Measurements from ENCODE around the gene RARG. TPM values are rescaled to one million over a fixed set of nuclear protein-coding genes. Genes with fewer than 3 reads are reported as not detected.

The RARG gene
- total and polyA plus RNA-seq, 2 donors, result 4.6 to 8.5 TPM

- Histone ChIP-seq H3K9me3 (ENCODE audit: control insufficient read depth in 2 of 2, insufficient read depth in 1 of 2, low read length in 1 of 2) (peaks cover 0 to 6% of the 10 kb centered on the region in 2 donors), H3K4me1 (ENCODE audit: control insufficient read depth in 2 of 2, insufficient read depth in 2 of 2, low read length in 2 of 2) (peaks cover 14 to 86% of the 10 kb centered on the region in 2 donors), H3K27ac (ENCODE audit: low read depth in 1 of 2, low read length in 1 of 2) (peak overlapping the region; percentile 91 to 98), H3K27me3 (ENCODE audit: control insufficient read depth in 2 of 2, insufficient read depth in 1 of 2, low read length in 1 of 2) (peaks cover 13 to 55% of the 10 kb centered on the region in 2 donors), H3K4me3 (ENCODE audit: low read length in 2 of 2) (peak overlapping the region; percentile 60 to 70), H3K36me3 (ENCODE audit: control insufficient read depth in 2 of 2, insufficient read depth in 2 of 2, low read length in 1 of 2) (no peaks in the 10 kb centered on the region)
- 1% methylated on average over 72 of the region's 72 CpGs for WGBS
- DNase-seq (ENCODE audit: low read depth in 6 of 9, low spot score in 9 of 9), result peak in 1 of 9 donors; percentile 54
Observed at GRCh38 chr12:53221203-53222080, 10.6 kb downstream of the RARG start.

GRCh38 chr12:53220694-53221202 is 11.3 kb downstream of the RARG start:
- Histone ChIP-seq H3K36me3 (ENCODE audit: control insufficient read depth in 2 of 2, insufficient read depth in 2 of 2, low read length in 1 of 2) (no peaks in the 10 kb centered on the region), H3K4me1 (ENCODE audit: control insufficient read depth in 2 of 2, insufficient read depth in 2 of 2, low read length in 2 of 2) (peaks cover 14 to 89% of the 10 kb centered on the region in 2 donors), H3K4me3 (ENCODE audit: low read length in 2 of 2) (peak overlapping the region; percentile 60 to 70), H3K27me3 (ENCODE audit: control insufficient read depth in 2 of 2, insufficient read depth in 1 of 2, low read length in 1 of 2) (peaks cover 13 to 56% of the 10 kb centered on the region in 2 donors), H3K9me3 (ENCODE audit: control insufficient read depth in 2 of 2, insufficient read depth in 1 of 2, low read length in 1 of 2) (peaks cover 0 to 6% of the 10 kb centered on the region in 2 donors), H3K27ac (ENCODE audit: low read depth in 1 of 2, low read length in 1 of 2) (peak overlapping the region; percentile 91 to 98)
- peak in 4 of 9 donors; percentile 65 to 81 (median 68) for DNase-seq (ENCODE audit: low read depth in 6 of 9, low spot score in 9 of 9)
- 0% methylated on average over 42 of the region's 42 CpGs for WGBS

GRCh38 chr12:53219956-53220693 is 11.9 kb downstream of the RARG start:
- Histone ChIP-seq H3K27me3 (ENCODE audit: control insufficient read depth in 2 of 2, insufficient read depth in 1 of 2, low read length in 1 of 2) (peaks cover 13 to 56% of the 10 kb centered on the region in 2 donors), H3K27ac (ENCODE audit: low read depth in 1 of 2, low read length in 1 of 2) (peak overlapping the region; percentile 91 to 98), H3K9me3 (ENCODE audit: control insufficient read depth in 2 of 2, insufficient read depth in 1 of 2, low read length in 1 of 2) (peaks cover 0 to 6% of the 10 kb centered on the region in 2 donors), H3K4me3 (ENCODE audit: low read length in 2 of 2) (peak overlapping the region; percentile 60 to 70), H3K4me1 (ENCODE audit: control insufficient read depth in 2 of 2, insufficient read depth in 2 of 2, low read length in 2 of 2) (peaks cover 14 to 83% of the 10 kb centered on the region in 2 donors), H3K36me3 (ENCODE audit: control insufficient read depth in 2 of 2, insufficient read depth in 2 of 2, low read length in 1 of 2) (no peaks in the 10 kb centered on the region)
- peak in 7 of 9 donors; percentile 63 to 89 (median 73) for DNase-seq (ENCODE audit: low read depth in 6 of 9, low spot score in 9 of 9)
- under 1% methylated on average over 51 of the region's 53 CpGs for WGBS

GRCh38 chr12:53219292-53219955 is 12.6 kb downstream of the RARG start:
- H3K27ac ChIP-seq (ENCODE audit: low read depth in 1 of 2, low read length in 1 of 2), result peak overlapping the region; percentile 72 to 76
- peaks cover 13 to 76% of the 10 kb centered on the region in 2 donors for H3K4me1 ChIP-seq (ENCODE audit: control insufficient read depth in 2 of 2, insufficient read depth in 2 of 2, low read length in 2 of 2)
- H3K36me3 ChIP-seq (ENCODE audit: control insufficient read depth in 2 of 2, insufficient read depth in 2 of 2, low read length in 1 of 2), result peaks cover 1 to 3% of the 10 kb centered on the region in 2 donors
- peaks cover 0 to 6% of the 10 kb centered on the region in 2 donors for H3K9me3 ChIP-seq (ENCODE audit: control insufficient read depth in 2 of 2, insufficient read depth in 1 of 2, low read length in 1 of 2)
- H3K27me3 ChIP-seq (ENCODE audit: control insufficient read depth in 2 of 2, insufficient read depth in 1 of 2, low read length in 1 of 2), result peaks cover 13 to 56% of the 10 kb centered on the region in 2 donors
- DNase-seq (ENCODE audit: low read depth in 6 of 9, low spot score in 9 of 9), result peak in 1 of 9 donors; percentile 58
- 27% methylated on average over 27 of the region's 27 CpGs for WGBS
- H3K4me3 ChIP-seq (ENCODE audit: low read length in 2 of 2), result peak overlapping the region; percentile 60 to 70

- Histone ChIP-seq H3K4me1 (ENCODE audit: control insufficient read depth in 2 of 2, insufficient read depth in 2 of 2, low read length in 2 of 2) (peaks cover 6 to 70% of the 10 kb centered on the region in 2 donors), H3K27ac (ENCODE audit: low read depth in 1 of 2, low read length in 1 of 2) (peak overlapping the region; percentile 46 to 64), H3K9me3 (ENCODE audit: control insufficient read depth in 2 of 2, insufficient read depth in 1 of 2, low read length in 1 of 2) (peaks cover 0 to 6% of the 10 kb centered on the region in 2 donors), H3K4me3 (ENCODE audit: low read length in 2 of 2) (peak overlapping the region; percentile 60 to 70), H3K36me3 (ENCODE audit: control insufficient read depth in 2 of 2, insufficient read depth in 2 of 2, low read length in 1 of 2) (peaks cover 3 to 4% of the 10 kb centered on the region in 2 donors), H3K27me3 (ENCODE audit: control insufficient read depth in 2 of 2, insufficient read depth in 1 of 2, low read length in 1 of 2) (peaks cover 13 to 56% of the 10 kb centered on the region in 2 donors)
- 93% methylated on average over 30 of the region's 30 CpGs for WGBS
- DNase-seq (ENCODE audit: low read depth in 6 of 9, low spot score in 9 of 9), result no peak
Observed at GRCh38 chr12:53218551-53219291, 13.3 kb downstream of the RARG start.

GRCh38 chr12:53217931-53218307 is 14.1 kb downstream of the RARG start:
- Histone ChIP-seq H3K36me3 (ENCODE audit: control insufficient read depth in 2 of 2, insufficient read depth in 2 of 2, low read length in 1 of 2) (peaks cover 3 to 7% of the 10 kb centered on the region in 2 donors), H3K9me3 (ENCODE audit: control insufficient read depth in 2 of 2, insufficient read depth in 1 of 2, low read length in 1 of 2) (peaks cover 0 to 6% of the 10 kb centered on the region in 2 donors), H3K4me3 (ENCODE audit: low read length in 2 of 2) (peak overlapping the region in 1 of 2 donors; percentile 5), H3K4me1 (ENCODE audit: control insufficient read depth in 2 of 2, insufficient read depth in 2 of 2, low read length in 2 of 2) (peaks cover 0 to 66% of the 10 kb centered on the region in 2 donors), H3K27ac (ENCODE audit: low read depth in 1 of 2, low read length in 1 of 2) (no peak overlapping the region), H3K27me3 (ENCODE audit: control insufficient read depth in 2 of 2, insufficient read depth in 1 of 2, low read length in 1 of 2) (peaks cover 13 to 54% of the 10 kb centered on the region in 2 donors)
- WGBS, result 91% methylated on average over 3 of the region's 3 CpGs
- no peak for DNase-seq (ENCODE audit: low read depth in 6 of 9, low spot score in 9 of 9)

- no peak for DNase-seq (ENCODE audit: low read depth in 6 of 9, low spot score in 9 of 9)
- H3K4me3 ChIP-seq (ENCODE audit: low read length in 2 of 2), result no peak overlapping the region
- H3K27me3 ChIP-seq (ENCODE audit: control insufficient read depth in 2 of 2, insufficient read depth in 1 of 2, low read length in 1 of 2), result peaks cover 13 to 49% of the 10 kb centered on the region in 2 donors
- peaks cover 0 to 60% of the 10 kb centered on the region in 2 donors for H3K4me1 ChIP-seq (ENCODE audit: control insufficient read depth in 2 of 2, insufficient read depth in 2 of 2, low read length in 2 of 2)
- H3K9me3 ChIP-seq (ENCODE audit: control insufficient read depth in 2 of 2, insufficient read depth in 1 of 2, low read length in 1 of 2), result peaks cover 0 to 6% of the 10 kb centered on the region in 2 donors
- peaks cover 3 to 10% of the 10 kb centered on the region in 2 donors for H3K36me3 ChIP-seq (ENCODE audit: control insufficient read depth in 2 of 2, insufficient read depth in 2 of 2, low read length in 1 of 2)
- H3K27ac ChIP-seq (ENCODE audit: low read depth in 1 of 2, low read length in 1 of 2), result no peak overlapping the region
- WGBS, result 71% methylated on average over 19 of the region's 19 CpGs
Observed at GRCh38 chr12:53217051-53217930, 14.7 kb downstream of the RARG start.
